Measurements from ENCODE around the gene SIRT1.
"Not testable (repeated sequence)": the region's sequence is repeated elsewhere in the genome, so short reads cannot be mapped to it uniquely, and the experiment has no call there.

The SIRT1 gene

GRCh38 chr10:67884313-67884841 lies at the start of gene SIRT1:
TSS of gene SIRT1 (plus strand) at chr10:67884656. CDS start at chr10:67884722, 66 bp downstream.
- Histone ChIP-seq H3K4me3 (ENCODE audit: low read depth in 1 of 2, low read length in 2 of 2) (peak within 1 kb of the TSS; percentile 88 to 93), H3K27ac (ENCODE audit: low read depth, low read length) (peak within 1 kb of the TSS; percentile 87)

GRCh38 chr10:67835541-67836394 lies 48.7 kb upstream of the SIRT1 start:
- not testable (repeated sequence) for H3K36me3 ChIP-seq (ENCODE audit: control insufficient read depth in 1 of 2, insufficient read depth in 2 of 2, low read length in 2 of 2); H3K9ac ChIP-seq (ENCODE audit: low read depth in 1 of 2, low read length in 2 of 2); H3K9me3 ChIP-seq (ENCODE audit: control insufficient read depth in 1 of 2, low read length in 2 of 2); H3K27me3 ChIP-seq (ENCODE audit: control insufficient read depth in 1 of 2, insufficient read depth in 2 of 2, low read length in 2 of 2); H3K27ac ChIP-seq (ENCODE audit: low read depth, low read length); H3K4me3 ChIP-seq (ENCODE audit: low read depth in 1 of 2, low read length in 2 of 2); H3K4me1 ChIP-seq (ENCODE audit: control insufficient read depth in 1 of 2, insufficient read depth in 2 of 2, low read length in 2 of 2)

More at GRCh38 chr10:67884313-67884841, at the start of gene SIRT1:
- Histone ChIP-seq H3K27me3 (ENCODE audit: control insufficient read depth in 1 of 2, insufficient read depth in 2 of 2, low read length in 2 of 2) (no peaks in the 10 kb centered on the region), H3K9ac (ENCODE audit: low read depth in 1 of 2, low read length in 2 of 2) (peak within 1 kb of the TSS; percentile 79 to 81), H3K4me1 (ENCODE audit: control insufficient read depth in 1 of 2, insufficient read depth in 2 of 2, low read length in 2 of 2) (peaks cover 6 to 15% of the 10 kb centered on the region in 2 donors), H3K9me3 (ENCODE audit: control insufficient read depth in 1 of 2, low read length in 2 of 2) (no peaks in the 10 kb centered on the region), H3K36me3 (ENCODE audit: control insufficient read depth in 1 of 2, insufficient read depth in 2 of 2, low read length in 2 of 2) (peaks cover 8 to 18% of the 10 kb centered on the region in 2 donors)

GRCh38 chr10:67836488-67836887 lies 48.0 kb upstream of the SIRT1 start:
- H3K4me1 ChIP-seq (ENCODE audit: control insufficient read depth in 1 of 2, insufficient read depth in 2 of 2, low read length in 2 of 2): no peaks in the 10 kb centered on the region
- no peak overlapping the region for H3K9ac ChIP-seq (ENCODE audit: low read depth in 1 of 2, low read length in 2 of 2)
- H3K4me3 ChIP-seq (ENCODE audit: low read depth in 1 of 2, low read length in 2 of 2): no peak overlapping the region
- no peak overlapping the region for H3K27ac ChIP-seq (ENCODE audit: low read depth, low read length)
- peaks cover 0 to 2% of the 10 kb centered on the region in 2 donors for H3K9me3 ChIP-seq (ENCODE audit: control insufficient read depth in 1 of 2, low read length in 2 of 2)
- H3K27me3 ChIP-seq (ENCODE audit: control insufficient read depth in 1 of 2, insufficient read depth in 2 of 2, low read length in 2 of 2): no peaks in the 10 kb centered on the region
- no peaks in the 10 kb centered on the region for H3K36me3 ChIP-seq (ENCODE audit: control insufficient read depth in 1 of 2, insufficient read depth in 2 of 2, low read length in 2 of 2)

GRCh38 chr10:67836972-67837371 lies 47.5 kb upstream of the SIRT1 start:
- Histone ChIP-seq H3K9ac (ENCODE audit: low read depth in 1 of 2, low read length in 2 of 2) (no peak overlapping the region), H3K4me1 (ENCODE audit: control insufficient read depth in 1 of 2, insufficient read depth in 2 of 2, low read length in 2 of 2) (no peaks in the 10 kb centered on the region), H3K9me3 (ENCODE audit: control insufficient read depth in 1 of 2, low read length in 2 of 2) (peaks cover 0 to 2% of the 10 kb centered on the region in 2 donors), H3K27me3 (ENCODE audit: control insufficient read depth in 1 of 2, insufficient read depth in 2 of 2, low read length in 2 of 2) (no peaks in the 10 kb centered on the region), H3K27ac (ENCODE audit: low read depth, low read length) (no peak overlapping the region), H3K36me3 (ENCODE audit: control insufficient read depth in 1 of 2, insufficient read depth in 2 of 2, low read length in 2 of 2) (no peaks in the 10 kb centered on the region), H3K4me3 (ENCODE audit: low read depth in 1 of 2, low read length in 2 of 2) (no peak overlapping the region)

- no peaks in the 10 kb centered on the region for H3K4me1 ChIP-seq (ENCODE audit: control insufficient read depth in 1 of 2, insufficient read depth in 2 of 2, low read length in 2 of 2)
- no peak within 1 kb of the TSS for H3K27ac ChIP-seq (ENCODE audit: low read depth, low read length)
- H3K27me3 ChIP-seq (ENCODE audit: control insufficient read depth in 1 of 2, insufficient read depth in 2 of 2, low read length in 2 of 2): no peaks in the 10 kb centered on the region
- H3K4me3 ChIP-seq (ENCODE audit: low read depth in 1 of 2, low read length in 2 of 2): peak within 1 kb of the TSS; percentile 6 to 25
- H3K9me3 ChIP-seq (ENCODE audit: control insufficient read depth in 1 of 2, low read length in 2 of 2): peaks cover 0 to 5% of the 10 kb centered on the region in 2 donors
- H3K9ac ChIP-seq (ENCODE audit: low read depth in 1 of 2, low read length in 2 of 2): no peak within 1 kb of the TSS
- no peaks in the 10 kb centered on the region for H3K36me3 ChIP-seq (ENCODE audit: control insufficient read depth in 1 of 2, insufficient read depth in 2 of 2, low read length in 2 of 2)
These were observed 46.7 kb upstream of the SIRT1 start, which contains the start of gene DNAJC12 for GRCh38 chr10:67837541-67838314. TSS of gene DNAJC12 (minus strand) at chr10:67838188. CDS start at chr10:67838011, 177 bp downstream.

GRCh38 chr10:67839511-67839910 lies 44.9 kb upstream of the SIRT1 start:
- H3K4me1 ChIP-seq (ENCODE audit: control insufficient read depth in 1 of 2, insufficient read depth in 2 of 2, low read length in 2 of 2); H3K27me3 ChIP-seq (ENCODE audit: control insufficient read depth in 1 of 2, insufficient read depth in 2 of 2, low read length in 2 of 2); H3K9me3 ChIP-seq (ENCODE audit: control insufficient read depth in 1 of 2, low read length in 2 of 2); H3K4me3 ChIP-seq (ENCODE audit: low read depth in 1 of 2, low read length in 2 of 2); H3K9ac ChIP-seq (ENCODE audit: low read depth in 1 of 2, low read length in 2 of 2); H3K27ac ChIP-seq (ENCODE audit: low read depth, low read length); H3K36me3 ChIP-seq (ENCODE audit: control insufficient read depth in 1 of 2, insufficient read depth in 2 of 2, low read length in 2 of 2): not testable (repeated sequence)

- H3K27me3 ChIP-seq (ENCODE audit: control insufficient read depth in 1 of 2, insufficient read depth in 2 of 2, low read length in 2 of 2): no peaks in the 10 kb centered on the region
- no peak overlapping the region for H3K9ac ChIP-seq (ENCODE audit: low read depth in 1 of 2, low read length in 2 of 2)
- no peak overlapping the region for H3K27ac ChIP-seq (ENCODE audit: low read depth, low read length)
- H3K4me1 ChIP-seq (ENCODE audit: control insufficient read depth in 1 of 2, insufficient read depth in 2 of 2, low read length in 2 of 2): peaks cover 0 to 9% of the 10 kb centered on the region in 2 donors
- peaks cover 0 to 5% of the 10 kb centered on the region in 2 donors for H3K9me3 ChIP-seq (ENCODE audit: control insufficient read depth in 1 of 2, low read length in 2 of 2)
- H3K4me3 ChIP-seq (ENCODE audit: low read depth in 1 of 2, low read length in 2 of 2): no peak overlapping the region
- H3K36me3 ChIP-seq (ENCODE audit: control insufficient read depth in 1 of 2, insufficient read depth in 2 of 2, low read length in 2 of 2): no peaks in the 10 kb centered on the region
These were observed 44.5 kb upstream of the SIRT1 start for GRCh38 chr10:67839951-67840350.

- H3K4me3 ChIP-seq (ENCODE audit: low read depth in 1 of 2, low read length in 2 of 2): no peak overlapping the region
These were observed 42.7 kb upstream of the SIRT1 start for GRCh38 chr10:67841737-67842136.

GRCh38 chr10:67843284-67843683 lies 41.2 kb upstream of the SIRT1 start:
- Histone ChIP-seq H3K9ac (ENCODE audit: low read depth in 1 of 2, low read length in 2 of 2) (no peak overlapping the region), H3K27me3 (ENCODE audit: control insufficient read depth in 1 of 2, insufficient read depth in 2 of 2, low read length in 2 of 2) (no peaks in the 10 kb centered on the region), H3K4me1 (ENCODE audit: control insufficient read depth in 1 of 2, insufficient read depth in 2 of 2, low read length in 2 of 2) (peaks cover 0 to 9% of the 10 kb centered on the region in 2 donors), H3K36me3 (ENCODE audit: control insufficient read depth in 1 of 2, insufficient read depth in 2 of 2, low read length in 2 of 2) (no peaks in the 10 kb centered on the region), H3K9me3 (ENCODE audit: control insufficient read depth in 1 of 2, low read length in 2 of 2) (peaks cover 0 to 5% of the 10 kb centered on the region in 2 donors), H3K27ac (ENCODE audit: low read depth, low read length) (no peak overlapping the region), H3K4me3 (ENCODE audit: low read depth in 1 of 2, low read length in 2 of 2) (no peak overlapping the region)

More at GRCh38 chr10:67841737-67842136, 42.7 kb upstream of the SIRT1 start:
- peaks cover 0 to 5% of the 10 kb centered on the region in 2 donors for H3K9me3 ChIP-seq (ENCODE audit: control insufficient read depth in 1 of 2, low read length in 2 of 2)
- no peaks in the 10 kb centered on the region for H3K36me3 ChIP-seq (ENCODE audit: control insufficient read depth in 1 of 2, insufficient read depth in 2 of 2, low read length in 2 of 2)
- H3K9ac ChIP-seq (ENCODE audit: low read depth in 1 of 2, low read length in 2 of 2): no peak overlapping the region
- H3K27me3 ChIP-seq (ENCODE audit: control insufficient read depth in 1 of 2, insufficient read depth in 2 of 2, low read length in 2 of 2): no peaks in the 10 kb centered on the region
- H3K27ac ChIP-seq (ENCODE audit: low read depth, low read length): no peak overlapping the region
- H3K4me1 ChIP-seq (ENCODE audit: control insufficient read depth in 1 of 2, insufficient read depth in 2 of 2, low read length in 2 of 2): peaks cover 0 to 9% of the 10 kb centered on the region in 2 donors

Measured in duodenal mucosa (tissue), 2 donors.